Activated T-helper 9 cell treated with anti-CD3 and anti-CD28 coated beads, Interleukin-2, amount 50 U/mL, for 16 hours (primary cell): ENCODE measurements around the gene SDCCAG8.

Experiments used
- DNase-seq: peaks from one replicate; pipeline ENCODE4 v3.0.0-alpha.2; 2020; ENCODE audit warnings: low read depth

SDCCAG8 gene

GRCh38 chr1:243281672-243282071 lies 25.8 kb downstream of the SDCCAG8 start:
- DNase-seq: no peak

GRCh38 chr1:243286409-243287122 lies 30.7 kb downstream of the SDCCAG8 start:
- no peak for DNase-seq

GRCh38 chr1:243287123-243287460 lies 31.3 kb downstream of the SDCCAG8 start:
- no peak for DNase-seq

GRCh38 chr1:243287652-243288051 lies 31.8 kb downstream of the SDCCAG8 start:
- no peak for DNase-seq

GRCh38 chr1:243288062-243288461 lies 32.2 kb downstream of the SDCCAG8 start:
- DNase-seq: no peak

GRCh38 chr1:243291292-243291691 lies 35.5 kb downstream of the SDCCAG8 start:
- no peak for DNase-seq

GRCh38 chr1:243292117-243292516 lies 36.3 kb downstream of the SDCCAG8 start:
- DNase-seq: no peak

GRCh38 chr1:243293941-243294722 lies 38.3 kb downstream of the SDCCAG8 start:
- DNase-seq: no peak

GRCh38 chr1:243294723-243295121 lies 38.9 kb downstream of the SDCCAG8 start:
- no peak for DNase-seq

- no peak for DNase-seq
These were observed 43.2 kb downstream of the SDCCAG8 start for GRCh38 chr1:243299069-243299468.

- DNase-seq: no peak
These were observed 45.2 kb downstream of the SDCCAG8 start for GRCh38 chr1:243301059-243301458.

- DNase-seq: no peak
These were observed 56.0 kb downstream of the SDCCAG8 start for GRCh38 chr1:243311809-243312208.

- no peak for DNase-seq
These were observed 57.3 kb downstream of the SDCCAG8 start for GRCh38 chr1:243312952-243313634.

- no peak for DNase-seq
These were observed 58.0 kb downstream of the SDCCAG8 start for GRCh38 chr1:243313635-243314536.

- no peak for DNase-seq
These were observed 59.6 kb downstream of the SDCCAG8 start for GRCh38 chr1:243315455-243315854.

GRCh38 chr1:243315893-243316292 lies 60.1 kb downstream of the SDCCAG8 start:
- no peak for DNase-seq

GRCh38 chr1:243316366-243316989 lies 60.6 kb downstream of the SDCCAG8 start:
- DNase-seq: no peak

- DNase-seq: no peak
These were observed 64.4 kb downstream of the SDCCAG8 start for GRCh38 chr1:243320224-243320623.

- no peak for DNase-seq
These were observed 66.5 kb downstream of the SDCCAG8 start for GRCh38 chr1:243322326-243322725.

- DNase-seq: no peak
These were observed 67.7 kb downstream of the SDCCAG8 start for GRCh38 chr1:243323491-243323890.

GRCh38 chr1:243325305-243325890 lies 69.6 kb downstream of the SDCCAG8 start:
- DNase-seq: no peak
